Smooth muscle cell (in vitro differentiated cells): ENCODE results near the gene MAGEB4. TPM values are rescaled to one million over a fixed set of nuclear protein-coding genes. Genes with fewer than 3 reads are reported as not detected.

Source experiments
- DNase-seq: peaks from one replicate; lab custom pipeline; 2025; ENCODE audit not compliant: unreplicated experiment; lab: John Stamatoyannopoulos, UW
- H2AFZ ChIP-seq: fragments of 200-600 bp; sonication (generic); 2 replicates; pipeline ENCODE4 v1.6.0; 2016; ENCODE audit warnings: antibody characterized with exemption, low read depth, mild to moderate bottlenecking
- H3F3A ChIP-seq: fragments of 200-600 bp; sonication (generic); 2 replicates; pipeline ENCODE4 v1.6.0; 2017; ENCODE audit warnings: antibody characterized with exemption, low read depth
- H3K27ac ChIP-seq: fragments of 200-600 bp; sonication (generic); 2 replicates; pipeline ENCODE4 v1.5.1; 2016; ENCODE audit warnings: low read depth, mild to moderate bottlenecking
- H3K27me3 ChIP-seq: fragments of 200-600 bp; sonication (generic); 2 replicates; pipeline ENCODE4 v1.6.1; 2016; ENCODE audit warnings: low read depth, mild to moderate bottlenecking
- H3K36me3 ChIP-seq: fragments of 200-600 bp; sonication (generic); 2 replicates; pipeline ENCODE4 v1.5.1; 2016; ENCODE audit warnings: low read depth
- H3K4me1 ChIP-seq: fragments of 200-600 bp; sonication (generic); 2 replicates; pipeline ENCODE4 v1.5.1; 2016; ENCODE audit warnings: low read depth
- H3K4me2 ChIP-seq: fragments of 200-600 bp; sonication (generic); 2 replicates; pipeline ENCODE4 v1.6.0; 2016; ENCODE audit warnings: mild to moderate bottlenecking
- H3K4me3 ChIP-seq: fragments of 200-600 bp; sonication (generic); 2 replicates; pipeline ENCODE4 v1.5.1; 2016; ENCODE audit warnings: mild to moderate bottlenecking
- H3K79me2 ChIP-seq: fragments of 200-600 bp; sonication (generic); 2 replicates; pipeline ENCODE4 v1.6.0; 2016; ENCODE audit warnings: low read depth, mild to moderate bottlenecking
- H3K9ac ChIP-seq: fragments of 200-600 bp; sonication (generic); 2 replicates; pipeline ENCODE4 v1.6.0; 2016; ENCODE audit warnings: low read depth
- H3K9me3 ChIP-seq: fragments of 200-600 bp; sonication (generic); replicated peaks from 2 replicates; pipeline ENCODE4 v1.5.1; 2016; ENCODE audit warnings: low read depth
- H4K20me1 ChIP-seq: fragments of 200-600 bp; sonication (generic); 2 replicates; pipeline ENCODE4 v1.6.0; 2016; ENCODE audit warnings: low read depth
- CTCF ChIP-seq: fragments of 200-600 bp; sonication (generic); IDR thresholded peaks from 2 replicates; pipeline ENCODE4 v1.5.1; 2017; ENCODE audit warnings: borderline replicate concordance, mild to moderate bottlenecking, antibody characterized with exemption; ENCODE audit not compliant: insufficient read depth, poor library complexity, severe bottlenecking
- WGBS: methylation state at CpG from one replicate; pipeline ENCODE4 v1.1.7; 2016; ENCODE audit warnings: low lambda C conversion rate; 5-methylcytosine and 5-hydroxymethylcytosine counted together
- polyA plus RNA-seq: library from polyadenylated mRNA; unstranded; fragments of >200 nt; fragmentation: Nextera tagmentation; extraction: Ambion mirVana; gene quantifications from 2 replicates; pipeline ENCODE4 v1.2.1, GENCODE V29; 2016
- total RNA-seq: library from RNA; depleted of rRNA; stranded (reverse); fragments of >200 nt; gene quantifications from 2 replicates; pipeline ENCODE4 v1.2.3, GENCODE V29; 2014

Gene MAGEB4
- total and polyA plus RNA-seq, 2 experiments from 2014 or later: 0.36 TPM; not detected in 1

- no peak for TF ChIP-seq CTCF
- WGBS: 76% methylated on average over 1 of the region's 1 CpG
Observed at GRCh38 chrX:30280428-30280827, 38.6 kb downstream of the MAGEB4 start.

GRCh38 chrX:30282527-30282926 lies 40.7 kb downstream of the MAGEB4 start:
- DNase-seq: no peak
- TF ChIP-seq CTCF: no peak
- H3K4me1 ChIP-seq: no peaks in the 10 kb centered on the region
- no peaks in the 10 kb centered on the region for H3K79me2 ChIP-seq
- no peak overlapping the region for H2AFZ ChIP-seq
- no peaks in the 10 kb centered on the region for H4K20me1 ChIP-seq
- H3K9ac ChIP-seq: peak overlapping the region; percentile 18
- no peak overlapping the region for H3K4me3 ChIP-seq
- H3K4me2 ChIP-seq: no peak overlapping the region
- H3K9me3 ChIP-seq: no peaks in the 10 kb centered on the region
- no peaks in the 10 kb centered on the region for H3K27me3 ChIP-seq
- H3K36me3 ChIP-seq: no peaks in the 10 kb centered on the region
- H3K27ac ChIP-seq: peak overlapping the region; percentile 94
- H3F3A ChIP-seq: no peaks in the 10 kb centered on the region

More at GRCh38 chrX:30280428-30280827, 38.6 kb downstream of the MAGEB4 start:
- no peak overlapping the region for H2AFZ ChIP-seq
- no peak for DNase-seq
- no peak overlapping the region for H3K27ac ChIP-seq
- no peak overlapping the region for H3K4me2 ChIP-seq
- H3K79me2 ChIP-seq: no peaks in the 10 kb centered on the region
- H3K9me3 ChIP-seq: no peaks in the 10 kb centered on the region
- H3K36me3 ChIP-seq: no peaks in the 10 kb centered on the region
- no peaks in the 10 kb centered on the region for H4K20me1 ChIP-seq
- H3K4me1 ChIP-seq: no peaks in the 10 kb centered on the region
- H3K9ac ChIP-seq: no peak overlapping the region
- no peaks in the 10 kb centered on the region for H3F3A ChIP-seq
- no peak overlapping the region for H3K4me3 ChIP-seq
- H3K27me3 ChIP-seq: no peaks in the 10 kb centered on the region

- no peak overlapping the region for H2AFZ ChIP-seq
Observed at GRCh38 chrX:30283456-30284200, 41.8 kb downstream of the MAGEB4 start.

More at GRCh38 chrX:30283456-30284200, 41.8 kb downstream of the MAGEB4 start:
- Histone ChIP-seq H3F3A (no peaks in the 10 kb centered on the region), H3K27me3 (no peaks in the 10 kb centered on the region), H3K9ac (peak overlapping the region; percentile 77), H4K20me1 (no peaks in the 10 kb centered on the region), H3K27ac (peak overlapping the region; percentile 94), H3K4me2 (no peak overlapping the region), H3K4me3 (no peak overlapping the region), H3K36me3 (no peaks in the 10 kb centered on the region), H3K9me3 (no peaks in the 10 kb centered on the region), H3K79me2 (no peaks in the 10 kb centered on the region), H3K4me1 (no peaks in the 10 kb centered on the region)
- no peak for TF ChIP-seq CTCF
- WGBS: 50% methylated on average over 3 of the region's 3 CpGs
- no peak for DNase-seq

Other genes starting within 250 kb of the MAGEB4 start
- gene MAGEB2, start 26.4 kb upstream of the MAGEB4 start, total RNA-seq: not detected in 2 replicates
- gene MAGEB2, start 26.4 kb upstream of the MAGEB4 start, polyA plus RNA-seq: not detected in 2 replicates
- not detected in 2 replicates for gene MAGEB3, start 11.3 kb upstream of the MAGEB4 start, total RNA-seq
- not detected in 2 replicates for gene MAGEB3, start 11.3 kb upstream of the MAGEB4 start, polyA plus RNA-seq
- not detected in 2 replicates for gene MAGEB1, start 5.1 kb downstream of the MAGEB4 start, total RNA-seq
- gene MAGEB1, start 5.1 kb downstream of the MAGEB4 start, polyA plus RNA-seq: not detected in 2 replicates
- not detected in 2 replicates for gene NR0B1, start 67.4 kb downstream of the MAGEB4 start, total RNA-seq
- gene NR0B1, start 67.4 kb downstream of the MAGEB4 start, polyA plus RNA-seq: not detected in 2 replicates